Nephron progenitor cell (in vitro differentiated cells): ENCODE results near the gene TH.

Experiments
- DNase-seq: peaks from one replicate; pipeline ENCODE4 v3.0.0; 2021
- H3K27ac Mint-ChIP-seq: 2 replicates; pipeline ENCODE4 v1.8.0; 2021; ENCODE audit warnings: mild to moderate bottlenecking, moderate library complexity, mixed read lengths
- H3K27me3 Mint-ChIP-seq: 2 replicates; pipeline ENCODE4 v1.8.0; 2021; ENCODE audit warnings: mild to moderate bottlenecking, low read depth, mixed read lengths; ENCODE audit not compliant: poor library complexity
- H3K36me3 Mint-ChIP-seq: 2 replicates; pipeline ENCODE4 v1.8.0; 2021; ENCODE audit warnings: low read depth, mixed read lengths
- H3K4me1 Mint-ChIP-seq: 2 replicates; pipeline ENCODE4 v1.8.0; 2021; ENCODE audit warnings: mixed read lengths
- H3K4me3 Mint-ChIP-seq: 2 replicates; pipeline ENCODE4 v1.8.0; 2021; ENCODE audit warnings: mild to moderate bottlenecking, moderate library complexity, mixed read lengths
- H3K9me3 Mint-ChIP-seq: 2 replicates; pipeline ENCODE4 v1.8.0; 2021; ENCODE audit warnings: mild to moderate bottlenecking, moderate library complexity, mixed read lengths
- TF ChIP-seq, protein P1 (sequence below): fragments of 200-600 bp; sonication (generic); IDR thresholded peaks from 2 replicates; pipeline ENCODE4 v1.5.0; 2021; ENCODE audit warnings: antibody characterized with exemption

Gene TH

DNA sequence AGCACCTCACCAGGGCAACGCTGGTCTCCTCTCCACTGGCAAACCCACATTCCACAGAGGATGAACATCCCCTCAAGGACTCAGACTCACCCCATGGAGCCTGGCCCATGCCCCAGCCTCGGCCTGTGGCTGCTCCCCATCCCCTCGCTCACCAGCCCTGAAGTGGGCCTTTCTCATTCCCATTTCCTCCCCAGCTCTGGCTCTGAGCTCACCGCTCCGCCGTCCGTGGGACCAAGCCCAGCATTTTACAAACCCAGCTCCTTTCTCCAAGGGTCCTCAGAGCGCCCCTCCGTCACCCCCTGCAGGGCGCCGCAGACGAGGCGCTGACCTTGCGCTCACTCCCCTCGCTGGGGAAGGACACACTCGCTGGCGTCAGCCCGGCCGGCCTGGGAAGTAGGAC lies 25.6 kb downstream of the TH start:
- no peak for DNase-seq
- Mint-ChIP-seq H3K4me1 (peaks cover 75% of the 10 kb centered on the region), H3K27me3 (peaks cover 78% of the 10 kb centered on the region), H3K9me3 (no peaks in the 10 kb centered on the region), H3K4me3 (peak overlapping the region; percentile 76), H3K27ac (no peak overlapping the region), H3K36me3 (peaks cover 7% of the 10 kb centered on the region)
- TF ChIP-seq, protein P1, sequence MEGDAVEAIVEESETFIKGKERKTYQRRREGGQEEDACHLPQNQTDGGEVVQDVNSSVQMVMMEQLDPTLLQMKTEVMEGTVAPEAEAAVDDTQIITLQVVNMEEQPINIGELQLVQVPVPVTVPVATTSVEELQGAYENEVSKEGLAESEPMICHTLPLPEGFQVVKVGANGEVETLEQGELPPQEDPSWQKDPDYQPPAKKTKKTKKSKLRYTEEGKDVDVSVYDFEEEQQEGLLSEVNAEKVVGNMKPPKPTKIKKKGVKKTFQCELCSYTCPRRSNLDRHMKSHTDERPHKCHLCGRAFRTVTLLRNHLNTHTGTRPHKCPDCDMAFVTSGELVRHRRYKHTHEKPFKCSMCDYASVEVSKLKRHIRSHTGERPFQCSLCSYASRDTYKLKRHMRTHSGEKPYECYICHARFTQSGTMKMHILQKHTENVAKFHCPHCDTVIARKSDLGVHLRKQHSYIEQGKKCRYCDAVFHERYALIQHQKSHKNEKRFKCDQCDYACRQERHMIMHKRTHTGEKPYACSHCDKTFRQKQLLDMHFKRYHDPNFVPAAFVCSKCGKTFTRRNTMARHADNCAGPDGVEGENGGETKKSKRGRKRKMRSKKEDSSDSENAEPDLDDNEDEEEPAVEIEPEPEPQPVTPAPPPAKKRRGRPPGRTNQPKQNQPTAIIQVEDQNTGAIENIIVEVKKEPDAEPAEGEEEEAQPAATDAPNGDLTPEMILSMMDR, result no peak

DNA sequence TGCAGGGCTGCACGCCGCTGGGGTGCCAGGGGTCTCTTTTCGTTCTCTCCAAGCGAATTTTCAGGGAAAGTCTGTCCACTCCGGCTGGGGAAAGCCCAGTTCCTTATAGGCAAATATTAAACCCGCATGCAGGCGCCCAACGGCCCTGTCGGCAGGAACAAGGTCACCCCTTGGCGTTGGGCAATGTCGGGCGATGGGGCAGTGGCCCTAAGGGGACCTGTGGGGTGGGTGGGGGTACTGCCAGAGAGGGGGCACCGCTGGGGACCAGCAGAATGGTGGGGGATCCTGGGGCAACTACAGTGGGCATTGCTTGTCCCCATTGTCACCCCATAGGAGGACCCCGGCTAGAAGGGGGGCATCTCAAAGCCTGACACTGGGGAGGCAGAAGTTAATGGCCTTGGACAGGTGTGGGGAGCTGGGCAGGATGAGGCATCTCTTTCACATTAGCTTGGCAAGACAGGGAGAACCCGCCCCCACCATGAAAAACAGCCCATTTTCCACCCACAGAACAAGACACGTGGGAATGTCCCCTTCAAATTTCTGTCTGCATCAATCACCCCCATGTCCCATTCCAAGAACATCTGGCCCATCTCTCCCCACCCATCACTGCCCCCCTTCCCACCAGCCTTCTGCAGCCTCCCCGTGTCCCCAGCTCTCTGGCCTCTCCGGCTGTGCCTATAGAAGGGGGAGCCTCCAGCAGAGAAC lies 26.9 kb downstream of the TH start:
- Mint-ChIP-seq H3K4me3 (peak overlapping the region; percentile 72), H3K9me3 (no peaks in the 10 kb centered on the region), H3K36me3 (peaks cover 7% of the 10 kb centered on the region), H3K4me1 (peaks cover 62% of the 10 kb centered on the region), H3K27me3 (peaks cover 88% of the 10 kb centered on the region), H3K27ac (no peak overlapping the region)
- TF ChIP-seq, protein P1, result no peak
- DNase-seq, result no peak

GRCh38 chr11:2143799-2144543 lies 27.6 kb downstream of the TH start:
- no peaks in the 10 kb centered on the region for H3K9me3 Mint-ChIP-seq
- peak overlapping the region; percentile 59 for H3K27ac Mint-ChIP-seq
- DNase-seq, result peak; percentile 49
- H3K4me1 Mint-ChIP-seq, result peaks cover 55% of the 10 kb centered on the region
- H3K36me3 Mint-ChIP-seq, result peaks cover 7% of the 10 kb centered on the region
- H3K27me3 Mint-ChIP-seq, result peaks cover 85% of the 10 kb centered on the region
- peak overlapping the region; percentile 92 for H3K4me3 Mint-ChIP-seq
- TF ChIP-seq, protein P1, result peak; percentile 14

GRCh38 chr11:2143477-2143798 lies 28.2 kb downstream of the TH start:
- Mint-ChIP-seq H3K27ac (peak overlapping the region; percentile 59), H3K4me1 (peaks cover 49% of the 10 kb centered on the region), H3K27me3 (peaks cover 83% of the 10 kb centered on the region), H3K9me3 (no peaks in the 10 kb centered on the region), H3K36me3 (peaks cover 7% of the 10 kb centered on the region), H3K4me3 (peak overlapping the region; percentile 92)
- TF ChIP-seq, protein P1, result no peak
- DNase-seq, result no peak

GRCh38 chr11:2142762-2143202 lies 28.8 kb downstream of the TH start:
- DNase-seq, result no peak
- Mint-ChIP-seq H3K27ac (no peak overlapping the region), H3K9me3 (no peaks in the 10 kb centered on the region), H3K36me3 (peaks cover 7% of the 10 kb centered on the region), H3K27me3 (peaks cover 85% of the 10 kb centered on the region), H3K4me3 (peak overlapping the region; percentile 92), H3K4me1 (peaks cover 43% of the 10 kb centered on the region)
- TF ChIP-seq, protein P1, result no peak
